Heart left ventricle (tissue), 13 donors: ENCODE data around the gene FAM180A.
"Not testable (repeated sequence)": the region's sequence is repeated elsewhere in the genome, so short reads cannot be mapped to it uniquely, and the experiment has no call there.

Experiments used
- CTCF ChIP-seq, 12 donors: fragments of 200-600 bp; sonication (generic) in 4 of 12; IDR thresholded peaks; one replicate each; pipeline versions ENCODE4 v1.5.0 to v1.8.0; 2018 to 2022; ENCODE audit warnings: antibody characterized with exemption in 12 of 12, mild to moderate bottlenecking in 5 of 12
- POLR2A ChIP-seq, 2 donors: fragments of 450-650 bp; IDR thresholded peaks; one replicate each; pipeline ENCODE4 v1.6.1; 2017; ENCODE audit warnings: antibody characterized with exemption in 2 of 2, mild to moderate bottlenecking in 2 of 2, moderate library complexity in 2 of 2
- donor health status: ischemic (EF 13 %, LVEDD 7.1; RV severe dilation, severe dysfunction).
- donor health status: DM: no; HTN: yes; CAD: no.
- donor health status: DM: no; HTN: no; CAD: no.
- donor health status: ischemic (EF 25% LVEDD 6.9; RV normal size, moderate dysfunction).
- donor health status: ischemic (EF 25% LVEDD 5.7; RV mildly dilated, moderate dysfunction).
- donor health status: ischemic (EF 35%, LVEDD 5.7; RV mildly dilated, moderate dysfunction).
- donor health status: nonischemic (EF 11% LVEDD 7.7; RV severe dilation, severe dysfunction).
- donor health status: DM: yes; HTN: yes; CAD: no.
- donor health status: PGD.
- donor health status: ischemic (EF 29% LVEDD 5.4; RV normal size, mild dysfunction).
- donor health status: nonischemic (EF 23%, LVEDD 6.1; RV moderate dilation, normal function).

- not testable (repeated sequence) for TF ChIP-seq POLR2A, CTCF (IDR thresholded peaks at IDR 0.05)
These were observed 56.0 kb downstream of the FAM180A start for GRCh38 chr7:135692606-135693005.
